ENCODE results near the gene CIZ1. TPM values are rescaled to one million over a fixed set of nuclear protein-coding genes. Genes with fewer than 3 reads are reported as not detected.

CIZ1 gene
- polyA plus RNA-seq, 1 experiment = 26.9 TPM

DNA sequence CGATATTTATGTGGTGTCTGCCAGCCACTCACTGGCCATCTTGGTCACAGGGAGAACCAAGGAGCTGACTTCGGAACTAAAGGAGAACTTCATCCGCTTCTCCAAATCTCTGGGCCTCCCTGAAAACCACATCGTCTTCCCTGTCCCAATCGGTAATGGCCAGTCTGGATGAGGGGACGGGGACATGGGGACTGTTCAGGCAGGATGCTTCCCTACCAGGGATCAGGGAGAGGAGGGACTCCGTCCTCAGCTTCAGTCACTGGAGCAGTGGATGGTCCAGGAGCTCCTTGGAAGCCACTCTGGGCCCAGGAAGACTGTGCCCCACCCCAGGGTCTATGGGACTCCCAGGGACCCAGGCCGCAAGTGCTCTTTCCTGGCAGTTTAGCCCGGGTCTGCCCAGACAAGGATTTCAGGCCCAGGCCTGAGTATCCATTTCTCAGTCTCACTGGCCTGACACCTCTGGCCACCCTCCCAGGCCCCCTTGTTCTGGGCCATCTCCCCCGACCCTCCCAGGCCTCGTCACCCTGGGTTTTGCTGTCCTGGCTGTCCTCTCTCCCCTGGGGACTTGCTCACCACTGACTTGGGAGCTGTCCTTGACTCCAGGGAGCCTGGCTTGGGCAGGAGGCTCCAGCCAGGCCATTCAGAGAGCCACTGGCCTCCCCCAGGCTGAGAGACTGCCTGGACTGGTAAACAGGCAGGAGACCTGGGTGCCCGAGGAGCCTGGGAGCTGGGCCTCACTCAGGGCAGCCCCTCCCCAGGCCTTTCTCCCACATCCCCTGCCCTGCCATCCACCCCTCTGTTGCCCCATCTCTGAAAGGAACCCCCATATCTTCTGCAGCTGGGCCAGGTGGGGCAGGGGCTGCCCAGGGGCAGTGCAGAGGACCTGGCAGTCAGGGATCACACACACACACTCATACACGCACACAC, 39.0 kb downstream of the CIZ1 start:
- CTCF ChIA-PET = interaction anchor here (1.6 kb wide), 1 partner anchor 35 kb away, joined by 4 read pairs; no protein-coding TSS in a partner anchor
- DNase-seq (ENCODE audit: low read depth, low spot score) = no peak
- no peak overlapping the region for H3K4me3 ChIP-seq (ENCODE audit: low read depth, low read length)
- TF ChIP-seq CTCF (IDR thresholded peaks at IDR 0.05; ENCODE audit: low read depth, low read length) = no peak
- H3K9me3 ChIP-seq (ENCODE audit: control insufficient read depth, insufficient read depth, low read length) = no peaks in the 10 kb centered on the region; the same call in 1 of the 2 replicates
- H3K27me3 ChIP-seq (ENCODE audit: control insufficient read depth, insufficient read depth, low read length) = peaks cover 7% of the 10 kb centered on the region
- POLR2A ChIA-PET = no interaction called here
- no peak overlapping the region for H3K27ac ChIP-seq (ENCODE audit: low read depth, low read length)

- CTCF ChIA-PET = interaction anchor here (1.6 kb wide), 1 partner anchor 34 kb away, joined by 4 read pairs; no protein-coding TSS in a partner anchor
- H3K4me3 ChIP-seq (ENCODE audit: low read depth, low read length) = no peak overlapping the region
Observed at GRCh38 chr9:128151309-128152132, 39.9 kb downstream of the CIZ1 start.

DNA sequence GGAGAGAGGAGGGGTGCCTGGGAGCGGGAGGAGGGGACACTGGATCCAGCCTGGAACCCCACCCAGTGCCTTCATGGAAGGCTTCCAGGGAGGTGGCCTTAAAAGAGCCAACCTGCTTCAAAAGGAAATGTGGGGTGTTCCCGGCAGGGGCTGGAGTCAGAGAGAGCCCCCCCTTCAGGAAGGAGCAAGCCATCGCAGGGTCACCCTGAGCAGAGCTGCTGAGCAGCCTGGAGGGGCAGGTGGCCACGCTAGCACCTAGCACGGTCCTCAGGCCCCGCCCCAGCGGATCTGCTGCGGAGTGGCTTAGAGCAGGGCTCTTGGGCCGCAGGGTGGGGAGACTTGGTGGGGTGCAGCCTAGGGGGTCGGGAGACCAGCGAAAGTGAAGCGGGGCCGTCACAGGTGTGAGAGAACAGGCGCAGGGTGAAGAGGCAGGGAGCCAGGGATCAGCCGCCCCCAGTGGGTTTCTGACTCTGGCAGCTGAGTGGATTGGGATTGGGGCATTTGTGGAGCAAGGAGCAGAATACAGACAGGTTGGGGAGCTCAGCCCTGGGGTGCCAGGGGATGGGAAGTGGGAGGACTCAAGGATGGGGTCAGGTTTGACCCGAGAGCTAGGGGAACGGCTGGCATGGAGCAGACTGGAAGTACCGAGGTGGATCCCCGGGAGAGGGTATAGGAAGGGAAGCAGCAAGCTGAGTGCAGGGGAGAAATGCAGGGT, 40.6 kb downstream of the CIZ1 start:
- no peak for DNase-seq (ENCODE audit: low read depth, low spot score)
- TF ChIP-seq CTCF (IDR thresholded peaks at IDR 0.05; ENCODE audit: low read depth, low read length) = peak; percentile 25; the same call in 1 of the 2 replicates
- H3K27ac ChIP-seq (ENCODE audit: low read depth, low read length) = no peak overlapping the region
- POLR2A ChIA-PET = interaction anchor here (0.7 to 1.1 kb wide), 2 partner anchors 9 to 22 kb away, joined by 3 to 4 read pairs; partner anchors contain the start of gene BBLN
- CTCF ChIA-PET = no interaction called here
- no peak overlapping the region for H3K4me3 ChIP-seq (ENCODE audit: low read depth, low read length)
- peaks cover 7% of the 10 kb centered on the region for H3K27me3 ChIP-seq (ENCODE audit: control insufficient read depth, insufficient read depth, low read length)
- H3K9me3 ChIP-seq (ENCODE audit: control insufficient read depth, insufficient read depth, low read length) = no peaks in the 10 kb centered on the region; the same call in 1 of the 2 replicates

More at GRCh38 chr9:128151309-128152132, 39.9 kb downstream of the CIZ1 start:
- no peak overlapping the region for H3K27ac ChIP-seq (ENCODE audit: low read depth, low read length)
- DNase-seq (ENCODE audit: low read depth, low spot score) = no peak
- TF ChIP-seq CTCF (IDR thresholded peaks at IDR 0.05; ENCODE audit: low read depth, low read length) = no peak
- H3K27me3 ChIP-seq (ENCODE audit: control insufficient read depth, insufficient read depth, low read length) = peaks cover 10% of the 10 kb centered on the region
- POLR2A ChIA-PET = interaction anchor here (0.7 kb wide), 1 partner anchor 23 kb away, joined by 4 read pairs; no protein-coding TSS in a partner anchor
- H3K9me3 ChIP-seq (ENCODE audit: control insufficient read depth, insufficient read depth, low read length) = no peaks in the 10 kb centered on the region; the same call in 1 of the 2 replicates

DNA sequence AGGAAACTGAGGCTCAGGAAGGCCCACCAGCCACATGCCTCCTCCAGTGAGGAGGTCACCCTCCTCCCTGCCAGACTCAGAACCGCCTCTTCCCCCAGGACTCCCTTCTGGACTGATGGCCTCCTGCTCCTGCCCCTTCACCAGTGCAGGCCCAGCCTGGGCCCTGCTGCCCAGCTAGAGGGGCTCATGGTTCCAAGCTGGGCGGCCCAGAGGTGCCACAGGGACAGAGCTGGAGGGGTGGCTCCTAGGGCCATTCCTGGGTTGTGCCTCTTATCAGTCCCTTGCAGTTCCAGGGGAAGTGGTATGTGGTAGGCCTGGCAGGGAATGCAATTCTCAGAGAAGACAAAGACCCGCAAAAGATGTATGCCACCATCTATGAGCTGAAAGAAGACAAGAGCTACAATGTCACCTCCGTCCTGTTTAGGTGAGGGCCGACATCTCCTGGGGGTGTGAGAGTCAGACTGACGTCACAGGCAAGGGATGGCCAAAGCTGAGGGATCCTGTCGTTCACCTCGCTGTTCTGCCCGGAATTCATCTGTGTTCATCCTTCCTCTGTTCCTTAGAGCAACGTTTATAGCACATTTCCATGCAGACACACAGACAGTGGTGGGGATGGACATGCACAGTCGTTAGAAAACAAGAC, 41.3 kb downstream of the CIZ1 start:
- peaks cover 5% of the 10 kb centered on the region for H3K27me3 ChIP-seq (ENCODE audit: control insufficient read depth, insufficient read depth, low read length)
- POLR2A ChIA-PET = interaction anchor here (1.1 kb wide), 1 partner anchor 10 kb away, joined by 3 read pairs; the partner anchor contains the start of gene BBLN
- H3K27ac ChIP-seq (ENCODE audit: low read depth, low read length) = no peak overlapping the region
- no peaks in the 10 kb centered on the region; the same call in 1 of the 2 replicates for H3K9me3 ChIP-seq (ENCODE audit: control insufficient read depth, insufficient read depth, low read length)
- CTCF ChIA-PET = no interaction called here
- H3K4me3 ChIP-seq (ENCODE audit: low read depth, low read length) = no peak overlapping the region
- no peak for DNase-seq (ENCODE audit: low read depth, low spot score)
- TF ChIP-seq CTCF (IDR thresholded peaks at IDR 0.05; ENCODE audit: low read depth, low read length) = no peak
